GM12874 (cell line): Measurements from ENCODE around the gene MATR3.

Experiments used
- CTCF ChIP-seq: IDR thresholded peaks from 2 replicates; pipeline ENCODE4 v1.5.1; 2011; ENCODE audit warnings: low read depth, mild to moderate bottlenecking, control low read depth, low read length, moderate library complexity; ENCODE audit not compliant: insufficient read depth

The MATR3 gene

DNA sequence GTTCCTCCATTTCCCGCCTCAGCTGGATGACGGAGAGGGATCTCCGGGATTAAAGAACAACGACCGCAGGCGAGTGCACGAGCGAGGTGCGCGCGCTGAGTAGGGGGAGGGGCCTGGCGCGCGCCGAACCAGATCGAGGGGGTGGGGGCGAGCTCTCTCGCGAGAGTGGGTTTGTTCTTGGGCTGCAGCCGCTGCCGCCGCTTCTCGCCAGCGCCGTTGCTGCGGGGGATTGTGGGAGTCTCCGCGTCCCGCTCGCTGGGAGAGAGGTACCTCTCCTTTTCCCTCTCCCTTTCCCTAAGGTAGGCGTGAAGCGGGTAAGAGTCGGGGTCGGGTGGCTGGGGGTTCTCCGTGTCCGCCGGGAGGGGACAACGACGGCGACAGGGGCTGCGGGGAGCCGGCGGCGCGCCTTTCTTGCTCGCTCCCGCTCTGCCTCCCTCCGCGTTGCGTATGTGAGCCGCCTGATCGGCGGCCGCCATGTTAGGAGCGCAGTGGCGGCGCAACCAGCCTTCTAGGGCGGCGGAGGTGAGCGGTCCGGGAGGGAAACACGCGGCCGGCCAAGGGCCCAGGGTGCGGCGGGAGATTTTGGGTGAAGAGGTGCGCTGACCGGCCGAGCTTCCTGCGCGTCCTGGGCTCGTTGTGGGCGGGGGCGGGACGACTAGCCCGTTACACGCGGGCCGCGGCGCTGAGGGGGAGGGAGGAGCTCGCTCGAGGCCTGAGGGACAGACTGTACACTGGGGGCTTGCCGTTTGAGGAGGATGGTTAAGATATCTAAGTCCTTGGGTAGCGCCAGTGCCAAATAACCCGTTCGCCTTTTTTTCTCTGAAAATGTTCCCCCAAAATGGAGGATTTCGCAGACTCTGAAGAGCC lies at the start of gene MATR3:
Gene MATR3, plus strand, starts transcription at position 234 of the 867 bp plus-strand sequence. CDS start 13,676 bp downstream, outside the sequence.
- no peak for TF ChIP-seq CTCF

DNA sequence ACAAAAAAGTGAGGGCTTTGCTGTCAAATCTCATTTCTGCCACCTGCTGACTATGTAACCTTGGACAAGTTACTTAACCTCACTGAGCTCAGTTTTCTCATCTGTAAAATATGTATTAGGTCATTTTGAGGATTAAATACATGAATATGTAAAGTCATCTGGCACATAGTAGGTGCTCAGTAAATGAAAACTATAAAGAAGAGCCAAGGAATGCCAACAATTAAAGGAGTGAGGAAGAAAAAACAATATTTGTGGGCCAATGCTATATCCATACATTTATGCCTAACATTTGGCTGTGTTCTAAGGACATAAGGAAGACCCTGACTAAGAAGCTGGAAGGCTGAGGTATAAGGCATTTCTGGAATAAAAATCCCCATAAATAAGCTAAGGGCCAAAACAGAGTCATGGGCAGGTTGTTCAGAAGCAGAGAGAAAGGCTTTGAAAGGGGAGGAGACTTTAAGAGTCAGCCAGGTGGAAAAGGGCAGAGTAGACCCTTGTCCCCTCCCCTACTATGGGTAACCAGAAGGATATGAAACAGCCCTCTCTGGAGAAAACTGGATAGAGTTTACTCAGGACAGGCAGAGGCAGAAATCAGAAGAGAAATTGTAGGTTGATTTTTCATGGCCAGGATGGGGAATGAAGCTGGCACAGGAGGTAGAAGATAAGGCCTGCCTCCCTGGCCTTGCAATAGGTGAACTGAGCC lies 47.8 kb upstream of the MATR3 start:
- TF ChIP-seq CTCF = no peak

DNA sequence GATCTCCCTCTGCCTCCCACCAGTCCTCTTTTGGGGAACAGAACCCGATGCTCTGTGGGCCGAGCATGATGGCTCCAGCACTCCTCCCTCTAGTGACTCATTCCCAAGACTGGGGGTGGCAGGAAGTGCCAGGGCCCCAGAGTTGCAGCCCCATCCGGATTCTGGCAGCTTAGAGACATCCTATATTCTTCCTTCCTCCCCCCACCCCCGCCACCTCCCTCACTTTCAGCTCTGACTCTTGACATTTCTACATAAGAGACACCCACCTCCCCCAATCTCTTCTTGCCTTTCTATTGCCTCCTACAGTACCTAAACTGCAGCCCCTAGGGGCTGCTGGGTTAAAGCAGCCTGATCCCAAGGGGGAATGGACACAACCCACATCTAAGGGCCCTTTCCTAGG lies 47.1 kb upstream of the MATR3 start:
- TF ChIP-seq CTCF = no peak

- no peak for TF ChIP-seq CTCF
Observed at GRCh38 chr5:139248826-139249453, 44.6 kb upstream of the MATR3 start.

DNA sequence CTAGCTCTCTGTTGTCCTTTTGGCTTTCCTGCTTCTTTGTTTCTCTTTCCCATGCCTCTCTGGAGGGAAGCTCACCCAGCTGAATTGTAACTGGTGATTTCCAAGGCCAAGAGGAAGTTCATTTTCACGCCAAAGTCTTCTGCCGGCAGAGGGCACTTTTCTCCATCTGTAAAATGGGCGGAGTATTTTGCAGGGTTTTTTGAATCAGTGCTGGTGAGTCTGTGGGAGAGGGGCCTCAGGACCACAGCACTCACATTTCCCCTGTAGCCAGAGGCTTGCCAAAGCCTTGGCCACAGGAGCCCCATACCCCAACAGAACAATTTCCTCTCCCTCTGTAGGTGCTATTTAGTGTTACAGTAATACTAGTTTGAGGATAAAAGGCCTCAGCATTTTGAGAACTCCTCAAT lies 42.3 kb upstream of the MATR3 start:
- TF ChIP-seq CTCF = peak; percentile 70

DNA sequence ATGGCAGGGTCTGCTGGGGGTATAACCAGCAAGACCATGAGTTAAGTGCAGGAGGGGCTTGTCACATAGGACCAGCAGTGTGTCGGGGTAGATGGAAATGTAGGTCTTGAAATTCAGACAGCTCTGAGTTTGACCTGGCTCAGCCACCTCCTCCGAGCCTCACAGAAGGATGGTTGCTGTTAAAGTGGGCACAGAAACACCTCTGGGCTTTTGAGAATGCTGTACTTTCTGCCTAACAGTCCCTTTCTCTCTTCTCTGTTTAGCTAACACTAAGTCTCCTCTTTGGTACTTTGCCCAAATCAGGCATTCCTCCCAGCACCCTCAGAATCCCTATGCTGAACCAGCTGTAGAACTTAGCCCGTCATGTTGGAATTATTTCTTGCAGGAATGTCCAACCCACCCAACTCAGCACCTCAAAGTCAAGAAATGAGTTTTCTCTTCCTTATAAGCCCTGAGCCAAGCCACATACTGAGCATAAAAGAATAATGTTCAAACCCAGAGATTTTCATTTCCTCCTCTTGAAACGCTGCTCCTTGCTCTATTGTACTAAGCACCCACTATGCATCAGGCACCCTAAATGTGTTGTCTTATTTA lies 41.7 kb upstream of the MATR3 start:
- TF ChIP-seq CTCF = no peak

DNA sequence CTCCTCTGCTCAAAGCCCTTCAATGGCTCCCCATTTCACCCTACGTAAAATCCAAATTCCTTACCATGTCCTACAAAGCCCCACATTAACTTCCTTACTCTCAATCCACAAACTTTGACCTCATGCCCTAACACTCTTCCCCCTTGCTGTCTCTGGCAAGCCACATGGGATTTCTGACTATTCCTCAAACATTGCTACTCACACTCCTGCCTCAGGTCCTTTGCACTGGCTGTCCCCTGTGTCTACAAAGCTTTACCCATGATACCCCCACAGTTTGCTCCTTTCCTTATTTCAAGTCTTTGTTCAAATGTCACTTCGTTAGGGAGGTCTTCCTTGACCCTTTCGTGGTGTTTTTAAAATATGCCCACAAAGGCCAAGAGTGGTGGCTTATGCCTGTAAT lies 40.4 kb upstream of the MATR3 start:
- no peak for TF ChIP-seq CTCF
